CD4-positive, alpha-beta T cell treated with Interleukin-12 subunit alpha and Interleukin-12 subunit beta, for 1 hour (primary cell): Measurements from ENCODE around the gene CDC42EP4.

ENCODE experiments used
- DNase-seq: peaks from one replicate; pipeline ENCODE4 v3.0.0-alpha.2; 2020

Gene CDC42EP4, protein sequence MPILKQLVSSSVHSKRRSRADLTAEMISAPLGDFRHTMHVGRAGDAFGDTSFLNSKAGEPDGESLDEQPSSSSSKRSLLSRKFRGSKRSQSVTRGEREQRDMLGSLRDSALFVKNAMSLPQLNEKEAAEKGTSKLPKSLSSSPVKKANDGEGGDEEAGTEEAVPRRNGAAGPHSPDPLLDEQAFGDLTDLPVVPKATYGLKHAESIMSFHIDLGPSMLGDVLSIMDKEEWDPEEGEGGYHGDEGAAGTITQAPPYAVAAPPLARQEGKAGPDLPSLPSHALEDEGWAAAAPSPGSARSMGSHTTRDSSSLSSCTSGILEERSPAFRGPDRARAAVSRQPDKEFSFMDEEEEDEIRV

DNA sequence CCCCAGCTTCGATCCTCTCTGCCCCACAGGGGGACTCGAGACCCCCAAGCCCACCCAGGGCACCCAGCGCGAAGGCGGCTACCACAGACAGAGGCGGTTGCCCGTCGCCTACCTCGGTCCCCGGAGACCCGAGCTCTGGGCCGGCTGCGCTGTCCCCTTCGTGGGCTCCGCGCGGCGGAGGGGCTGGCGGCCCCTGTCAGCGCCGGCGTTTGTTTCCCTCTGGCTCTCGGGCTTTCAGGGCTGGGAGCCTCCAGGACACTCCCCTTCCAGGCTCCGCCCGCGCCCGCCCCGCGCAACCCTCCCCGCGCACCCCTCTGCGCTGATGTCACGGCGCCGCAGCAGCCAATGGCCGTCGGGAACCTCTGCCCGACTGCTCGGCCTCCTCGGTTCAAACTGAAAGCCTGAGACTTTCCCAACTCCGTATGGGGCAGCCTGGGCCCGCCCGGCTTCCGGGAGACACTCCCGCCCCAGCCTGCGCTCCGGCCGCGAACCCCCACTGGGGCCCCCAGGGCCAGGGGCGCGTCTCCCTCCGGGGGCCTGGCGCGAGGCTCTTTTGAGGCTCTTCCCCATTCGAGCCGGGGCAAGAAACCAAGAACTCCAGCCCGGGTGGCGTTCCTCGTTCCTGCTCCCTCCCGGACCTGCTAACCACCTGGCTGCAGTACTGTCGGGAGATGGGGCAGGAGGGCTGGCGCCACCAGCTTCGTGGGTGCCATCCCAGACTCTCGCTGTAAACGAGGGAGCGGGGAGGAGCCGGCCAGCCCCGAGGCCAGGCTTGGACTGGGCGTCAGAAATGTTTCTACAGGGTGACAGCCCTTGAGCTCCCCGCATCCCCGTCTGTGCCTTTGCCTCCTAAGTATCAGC lies at the start of gene CDC42EP4:
Gene CDC42EP4 (minus strand): TSS at position 221 of the 861 bp plus-strand sequence. CDS start 25,501 bp downstream, outside the sequence.
- peak; percentile 86 for DNase-seq

DNA sequence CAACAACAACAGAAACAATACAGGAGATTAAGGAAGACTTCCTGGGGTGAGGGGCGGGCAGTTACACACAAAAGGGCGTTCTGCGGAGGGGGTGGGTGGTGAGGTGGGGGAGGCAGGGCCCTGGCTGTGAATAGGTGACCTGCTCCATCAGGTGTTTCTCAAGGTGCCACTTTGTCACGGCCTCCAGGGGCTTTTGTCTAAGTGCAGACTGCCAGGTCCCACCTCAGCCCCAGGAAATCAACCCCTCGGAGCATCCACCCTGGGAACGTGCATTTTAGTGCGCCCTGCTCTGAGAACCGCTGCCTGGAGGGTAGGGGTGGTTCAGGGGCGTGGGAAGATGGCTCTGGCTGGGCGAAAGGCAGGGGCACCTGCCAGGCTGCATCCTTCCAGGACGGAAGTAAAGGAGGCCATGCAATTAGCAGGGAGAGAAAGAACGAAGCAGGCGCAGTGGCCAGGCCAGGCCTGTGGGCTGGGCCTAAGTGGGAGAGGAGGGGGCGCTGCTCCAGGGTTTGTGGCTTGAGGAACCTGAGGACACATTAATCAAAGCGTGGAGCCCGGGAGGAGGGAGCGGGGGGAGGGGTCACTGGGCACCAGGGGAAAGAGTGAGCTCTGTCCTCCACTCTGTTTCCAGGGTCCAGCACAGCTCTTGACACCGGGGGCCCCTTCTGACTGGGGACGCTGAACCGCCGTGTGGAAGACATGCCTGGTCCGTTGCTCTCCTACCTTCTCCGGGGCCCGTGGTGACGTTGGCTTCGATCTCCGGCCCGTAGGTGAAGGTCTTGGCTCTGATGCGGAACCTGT lies 49.4 kb upstream of the CDC42EP4 start:
- no peak for DNase-seq

DNA sequence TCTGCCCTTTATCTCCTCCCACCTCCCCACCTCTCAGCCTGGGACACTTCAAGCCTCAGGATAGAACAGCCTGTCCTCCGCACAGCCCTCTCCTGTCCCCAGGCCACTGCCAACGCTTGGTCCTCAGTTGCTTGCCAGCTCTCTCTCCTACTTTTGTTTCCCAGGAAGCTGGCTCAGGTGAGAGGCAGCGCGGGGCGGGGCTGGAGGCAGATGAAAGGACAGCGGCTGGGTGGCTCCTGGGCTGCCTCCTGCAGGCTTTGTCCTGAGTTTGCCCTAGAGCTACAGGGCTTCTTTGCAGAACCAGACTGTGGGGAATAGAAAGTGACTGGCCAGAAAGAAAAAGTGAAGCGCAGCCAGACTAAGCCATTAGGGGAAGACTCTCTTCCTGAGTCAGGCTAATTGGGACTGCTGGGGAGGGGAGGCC lies 48.2 kb upstream of the CDC42EP4 start:
- DNase-seq = no peak

DNA sequence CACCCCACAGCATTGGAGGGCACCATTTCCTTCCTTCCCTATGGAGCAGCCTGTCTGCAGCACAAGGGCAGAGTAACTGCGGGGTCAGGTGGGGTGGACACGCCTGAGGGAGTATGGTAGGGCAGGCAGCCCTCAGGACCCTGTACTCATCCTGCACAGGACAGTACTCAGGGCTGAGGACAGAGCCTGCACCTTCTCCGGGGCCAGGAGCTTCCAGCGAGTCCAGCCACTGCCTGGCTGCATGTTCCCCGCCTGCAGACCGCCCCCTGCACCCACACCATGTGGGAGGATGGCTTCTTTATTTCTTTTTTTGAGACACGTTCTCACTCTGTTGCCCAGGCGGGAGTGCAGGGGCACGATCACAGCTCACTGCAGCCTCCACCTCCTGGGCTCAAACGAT lies 47.6 kb upstream of the CDC42EP4 start:
- no peak for DNase-seq

DNA sequence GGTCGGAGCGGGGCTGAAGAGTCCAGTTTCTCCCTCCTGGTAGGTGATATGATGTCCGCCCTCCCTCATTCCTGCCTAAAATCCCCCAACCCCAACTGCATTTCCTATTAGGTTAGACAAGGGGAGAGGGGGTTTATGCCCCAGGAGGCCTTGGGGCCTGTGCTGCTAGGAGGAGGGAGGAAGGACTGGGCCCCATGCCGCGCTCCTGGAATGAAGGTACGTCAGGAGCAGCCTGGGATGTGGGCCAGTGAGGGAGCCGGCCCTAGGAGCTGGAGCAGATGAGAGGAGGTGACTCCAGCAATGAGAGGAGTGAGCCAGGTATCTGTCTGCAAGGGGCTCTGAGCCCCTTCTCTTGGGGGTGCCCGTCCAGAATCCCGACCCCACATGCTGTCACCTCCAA lies 46.9 kb upstream of the CDC42EP4 start:
- DNase-seq = no peak

DNA sequence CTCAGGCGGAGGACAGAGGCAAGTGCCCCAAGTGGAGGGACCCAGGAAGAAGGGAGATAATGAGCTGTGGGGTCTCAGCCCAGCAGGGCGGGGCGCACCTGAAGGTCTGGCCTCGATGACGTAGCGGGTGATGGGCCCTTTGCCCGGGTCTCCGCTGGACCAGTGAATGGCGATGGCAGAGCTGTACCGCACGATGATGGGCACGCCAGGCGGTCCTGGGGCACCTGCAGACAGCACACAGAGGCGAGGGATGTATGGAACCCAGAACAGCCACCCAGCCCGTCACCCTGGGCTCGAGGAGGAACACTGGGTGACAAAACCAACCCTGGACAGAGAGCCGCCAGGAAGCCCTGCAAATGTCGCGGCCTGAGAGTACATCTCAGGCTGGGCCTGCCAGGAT lies 46.2 kb upstream of the CDC42EP4 start:
- DNase-seq = no peak

DNA sequence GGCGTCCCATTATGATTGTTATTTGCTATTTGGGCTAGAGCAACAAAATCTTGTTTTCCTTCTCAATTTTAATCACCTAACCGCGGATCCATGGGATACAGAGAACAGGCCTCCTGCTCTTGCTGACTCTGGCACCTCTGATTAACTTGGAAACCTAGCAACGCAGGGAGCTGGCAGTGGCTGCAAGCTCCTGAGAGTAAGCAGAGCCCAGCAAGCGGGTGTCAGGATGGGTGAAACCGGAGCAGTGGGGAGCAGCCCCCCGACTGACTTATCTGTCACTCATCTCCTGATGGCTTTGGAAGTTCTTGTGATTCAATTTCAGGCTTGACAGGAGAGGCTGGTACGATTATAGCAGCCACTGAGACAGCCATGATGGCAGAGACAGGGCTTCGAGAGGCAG lies 45.5 kb upstream of the CDC42EP4 start:
- no peak for DNase-seq

DNA sequence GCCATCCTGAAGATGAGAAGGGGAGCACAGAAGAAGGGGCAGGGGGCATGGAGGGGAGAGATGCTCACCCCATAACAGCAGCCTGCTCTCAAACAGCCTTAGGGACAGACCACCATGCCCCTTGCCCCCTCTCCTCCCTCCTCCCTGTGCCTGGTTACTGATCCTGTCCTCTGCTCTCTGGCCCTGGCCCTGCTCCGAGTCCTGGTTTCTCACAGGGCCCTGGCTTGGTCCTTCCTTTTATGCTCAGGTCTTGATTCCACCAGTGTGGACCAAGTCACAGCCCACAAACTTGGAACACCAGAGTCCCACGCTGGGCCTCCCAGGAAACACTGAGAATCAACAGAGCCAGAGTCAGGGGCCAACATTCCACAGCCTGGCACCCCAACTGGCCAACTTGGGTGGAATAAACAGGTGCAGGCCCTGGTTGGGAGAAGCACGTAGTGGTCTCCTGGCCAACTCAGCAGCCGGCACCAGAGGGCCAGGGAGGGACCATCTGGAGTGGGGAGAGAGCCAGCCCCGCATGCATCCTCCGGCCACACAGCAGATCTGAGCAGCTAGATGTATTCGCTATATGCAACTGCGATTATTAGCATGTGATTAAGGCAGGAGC lies 44.9 kb upstream of the CDC42EP4 start:
- no peak for DNase-seq

DNA sequence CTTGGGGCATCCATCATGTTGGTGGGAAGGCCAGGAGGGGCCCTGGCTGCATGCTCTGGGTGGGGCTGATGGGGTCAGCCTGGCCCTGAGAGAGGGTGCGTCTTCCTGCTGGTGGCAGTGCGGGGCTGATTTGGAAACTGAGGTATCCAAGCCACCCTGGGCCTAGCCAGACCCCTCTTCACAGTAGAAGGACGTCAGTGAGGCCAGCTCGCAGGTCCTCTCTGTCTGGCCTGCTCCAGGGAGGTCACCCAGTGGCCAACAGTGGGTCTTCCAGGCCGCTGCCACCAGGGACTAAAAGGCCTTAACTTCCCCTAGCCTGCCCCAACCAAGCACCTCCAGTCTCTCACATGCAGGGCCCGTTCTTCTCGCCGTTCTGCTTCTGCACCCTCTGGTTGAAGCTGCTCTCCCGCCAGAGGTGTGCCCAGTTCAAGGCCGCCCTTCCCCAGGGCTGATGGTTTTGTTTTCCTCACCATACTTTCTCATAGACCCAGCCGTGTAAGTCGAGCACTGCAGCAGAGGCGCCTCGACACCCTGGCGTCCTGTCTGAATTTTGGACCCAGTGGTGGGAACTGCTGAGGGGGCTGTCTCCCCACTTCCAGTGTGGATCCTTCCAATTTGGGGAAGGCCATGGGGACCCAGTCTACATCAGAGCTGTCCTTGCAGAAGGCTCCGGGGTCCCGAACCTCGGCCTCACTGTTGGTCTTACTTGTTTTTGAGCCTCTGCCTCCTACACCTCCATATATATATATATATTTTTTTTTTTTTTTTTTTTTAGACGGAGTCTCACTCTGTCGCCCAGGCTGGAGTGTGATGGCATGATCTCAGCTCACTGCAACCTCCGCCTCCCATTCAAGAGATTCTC lies 42.9 kb upstream of the CDC42EP4 start:
- no peak for DNase-seq

DNA sequence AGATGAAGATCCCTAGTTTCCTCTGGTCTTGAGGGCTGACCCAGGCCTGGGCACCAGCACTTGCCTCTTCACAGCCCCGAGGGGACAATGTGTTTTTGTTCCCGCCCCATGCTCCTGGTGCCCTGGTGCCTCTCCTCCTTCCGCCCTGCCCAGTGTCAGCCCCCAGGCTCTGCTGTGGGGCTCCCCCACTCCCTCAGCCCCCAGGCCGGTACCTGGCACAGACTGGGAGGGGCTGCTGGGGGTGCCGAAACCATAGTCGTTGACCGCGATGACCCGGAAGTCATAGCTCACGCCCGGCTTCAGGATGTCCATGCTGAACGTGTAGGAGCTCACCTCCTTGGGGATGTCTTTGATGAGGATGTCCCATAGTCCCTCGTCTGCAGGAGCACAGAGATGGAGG lies 40.5 kb upstream of the CDC42EP4 start:
- no peak for DNase-seq

DNA sequence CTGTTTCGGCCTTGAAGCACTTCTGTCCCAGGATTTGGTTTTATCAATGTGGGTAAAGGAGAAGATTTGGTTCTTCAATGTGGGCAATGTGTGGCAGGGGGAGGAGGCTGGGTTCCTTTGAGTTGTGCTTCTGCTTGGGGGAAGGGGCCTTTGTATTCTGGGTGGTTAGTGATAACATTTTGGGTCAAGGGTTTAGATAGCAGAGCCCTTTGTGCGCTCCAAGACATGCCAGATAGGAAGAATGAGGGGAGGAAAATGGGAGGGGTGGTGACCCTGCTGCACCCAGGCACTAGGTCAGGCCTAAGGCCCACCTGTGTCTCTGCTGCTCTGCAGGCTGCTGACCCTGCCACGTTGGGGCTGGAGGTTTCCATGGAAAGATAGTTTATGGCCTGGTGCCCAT lies 40.0 kb upstream of the CDC42EP4 start:
- no peak for DNase-seq

DNA sequence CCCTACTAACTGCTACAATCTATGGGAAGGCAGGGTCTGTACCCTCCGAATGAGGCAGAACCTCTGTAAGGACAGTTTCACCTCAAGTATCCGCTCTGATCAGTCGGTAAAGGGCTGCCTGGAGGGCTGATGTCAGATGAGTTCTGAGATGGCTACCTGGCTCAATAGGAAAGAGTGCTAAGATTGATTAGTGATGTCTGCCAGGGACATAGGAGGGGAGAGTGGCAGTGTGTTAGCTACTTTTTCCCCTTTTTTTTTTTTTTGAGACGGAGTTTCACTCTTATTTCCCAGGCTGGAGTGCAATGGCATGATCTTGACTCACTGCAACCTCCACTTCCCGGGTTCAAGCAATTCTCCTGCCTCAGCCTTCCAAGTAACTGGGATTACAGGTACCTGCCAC lies 39.1 kb upstream of the CDC42EP4 start:
- DNase-seq = no peak

DNA sequence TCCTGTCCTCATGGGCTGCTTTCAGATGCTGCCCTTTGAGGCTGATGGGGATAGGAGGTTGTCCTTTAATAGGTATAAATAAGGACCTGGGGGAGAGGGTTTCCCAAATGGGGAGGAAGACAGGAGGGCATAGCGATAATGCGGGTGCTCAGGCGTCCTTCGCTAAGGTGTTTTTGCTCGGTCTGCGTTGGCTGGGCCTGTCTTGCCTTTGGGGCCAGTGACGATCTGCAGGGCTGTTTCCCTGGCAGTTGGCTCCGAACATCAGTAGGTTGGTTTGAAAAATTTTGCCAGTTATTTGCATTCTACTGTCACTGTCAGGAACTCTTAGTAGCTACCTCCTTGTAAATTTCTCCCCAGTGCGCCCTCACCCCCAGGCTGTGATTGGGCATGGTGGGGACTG lies 37.8 kb upstream of the CDC42EP4 start:
- no peak for DNase-seq

DNA sequence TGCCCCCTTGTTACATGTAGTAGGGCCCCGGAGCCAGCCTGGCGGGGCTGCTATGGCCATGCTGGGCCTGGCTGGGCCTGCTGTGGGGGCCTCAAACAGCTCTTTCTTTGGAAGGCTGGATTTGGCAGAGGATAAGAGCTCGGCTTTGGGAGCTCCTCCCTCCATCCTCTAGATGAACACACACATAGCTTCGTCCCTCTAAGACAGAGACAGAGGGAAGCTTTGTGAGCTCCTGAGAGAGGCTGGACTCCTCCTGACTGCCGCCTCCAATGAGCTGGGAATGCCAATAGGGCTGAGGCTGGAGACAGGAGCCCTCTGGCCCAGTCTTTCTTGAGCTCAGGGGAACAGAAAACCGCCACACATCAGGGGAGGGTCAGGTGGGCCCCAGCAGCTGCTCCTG lies 37.3 kb upstream of the CDC42EP4 start:
- DNase-seq = no peak

DNA sequence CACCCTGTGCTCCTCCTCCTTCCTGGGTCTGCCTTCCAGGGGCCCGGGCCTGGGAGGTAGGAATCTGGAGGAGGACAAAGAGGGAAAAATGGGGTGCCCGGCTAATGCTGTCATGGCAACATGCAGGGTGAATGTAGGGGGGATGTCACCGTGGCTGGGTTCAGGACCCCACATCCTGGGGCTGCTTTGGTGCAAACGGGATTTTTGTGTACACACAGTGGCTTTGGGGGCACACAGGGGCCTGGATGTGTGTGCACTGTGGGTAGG lies 37.0 kb upstream of the CDC42EP4 start:
- DNase-seq = no peak

DNA sequence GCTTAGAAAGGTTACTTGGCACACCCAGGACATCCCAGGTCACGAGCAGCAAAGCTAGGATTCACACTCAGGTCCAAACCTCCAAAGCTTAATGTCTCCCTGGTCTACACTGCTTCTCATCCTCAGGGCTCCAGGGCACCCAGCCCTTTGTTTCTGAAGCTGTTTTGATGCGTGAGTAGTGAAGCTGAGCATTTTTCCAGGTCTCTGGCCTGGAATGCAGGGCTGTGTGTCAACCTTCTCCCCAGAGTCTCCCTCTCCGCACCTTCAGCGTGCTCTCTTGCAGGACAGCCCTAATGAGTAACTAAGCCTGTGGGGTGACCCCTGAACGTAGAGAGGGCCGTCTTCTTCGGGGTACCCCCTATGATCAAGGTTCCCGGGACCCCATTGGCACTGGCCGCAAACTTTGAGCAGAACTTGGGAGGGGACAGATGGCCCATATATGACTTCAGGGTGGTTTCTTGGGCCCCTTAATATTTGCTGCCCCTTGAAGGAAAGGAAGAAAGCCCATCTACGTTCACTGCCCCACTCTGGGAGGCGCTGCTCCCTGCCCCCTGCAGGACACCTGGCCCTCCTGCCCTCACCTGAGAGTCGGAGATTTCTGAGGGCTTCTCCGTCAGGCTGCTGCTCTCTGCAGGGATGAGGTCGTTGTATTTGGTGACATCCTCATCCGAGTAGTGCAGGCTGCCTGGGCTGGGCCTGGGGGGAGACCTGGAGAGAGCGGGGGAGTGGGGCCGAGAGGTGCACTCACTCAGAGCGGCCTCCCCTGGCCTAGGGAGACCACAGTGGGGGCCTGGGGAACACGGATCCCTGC lies 36.4 kb upstream of the CDC42EP4 start:
- no peak for DNase-seq

DNA sequence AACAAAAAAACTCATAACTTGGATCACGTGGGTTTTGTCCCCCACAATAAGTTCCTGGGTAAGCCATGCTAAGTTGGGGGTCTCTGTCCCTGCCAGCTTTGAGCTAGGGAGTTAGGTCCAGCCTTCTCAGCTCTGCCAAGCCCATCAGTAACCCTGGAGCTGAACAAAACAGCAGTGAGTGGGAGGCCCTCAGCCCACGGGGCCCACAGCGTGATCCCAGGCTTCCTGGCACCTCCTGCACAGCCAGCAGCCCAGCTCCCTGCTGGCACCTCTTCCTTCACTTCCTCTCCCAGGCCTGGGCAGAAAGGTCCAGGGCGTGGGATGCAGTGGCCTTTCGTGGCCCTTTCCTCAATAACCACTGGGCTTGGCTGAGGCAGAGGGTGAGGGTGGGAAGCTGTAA lies 35.5 kb upstream of the CDC42EP4 start:
- DNase-seq = no peak

DNA sequence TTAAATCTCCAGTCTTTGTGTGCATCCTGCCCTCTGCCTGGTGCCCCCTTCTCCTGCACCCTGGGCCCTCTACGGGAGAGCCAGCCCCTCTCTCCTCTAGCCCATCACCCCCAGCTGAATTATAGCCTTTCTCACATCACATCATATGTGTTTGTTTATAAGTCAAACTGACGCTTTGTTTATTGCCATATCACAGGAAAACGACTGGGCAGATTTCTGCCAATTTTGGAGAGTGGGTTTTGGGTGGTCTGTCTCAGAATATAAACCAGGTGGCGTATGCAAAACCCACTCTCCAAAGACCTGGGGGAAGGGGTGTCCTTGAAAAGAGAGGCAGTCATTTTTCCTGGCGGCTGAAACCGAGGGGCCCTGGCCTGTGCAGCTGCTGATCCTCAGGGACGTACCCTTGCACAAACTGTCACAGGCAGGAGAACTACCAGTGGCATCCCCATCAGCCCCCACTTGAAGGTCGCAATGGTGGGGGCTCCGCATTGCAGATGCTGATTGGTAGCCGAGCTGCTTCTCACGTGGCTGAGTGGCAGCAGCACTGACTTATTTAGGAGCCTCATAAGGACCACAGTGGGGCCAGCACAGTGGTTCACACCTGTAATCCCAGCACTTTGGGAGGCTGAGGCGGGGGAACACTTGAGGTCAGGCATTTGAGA lies 34.8 kb upstream of the CDC42EP4 start:
- no peak for DNase-seq

DNA sequence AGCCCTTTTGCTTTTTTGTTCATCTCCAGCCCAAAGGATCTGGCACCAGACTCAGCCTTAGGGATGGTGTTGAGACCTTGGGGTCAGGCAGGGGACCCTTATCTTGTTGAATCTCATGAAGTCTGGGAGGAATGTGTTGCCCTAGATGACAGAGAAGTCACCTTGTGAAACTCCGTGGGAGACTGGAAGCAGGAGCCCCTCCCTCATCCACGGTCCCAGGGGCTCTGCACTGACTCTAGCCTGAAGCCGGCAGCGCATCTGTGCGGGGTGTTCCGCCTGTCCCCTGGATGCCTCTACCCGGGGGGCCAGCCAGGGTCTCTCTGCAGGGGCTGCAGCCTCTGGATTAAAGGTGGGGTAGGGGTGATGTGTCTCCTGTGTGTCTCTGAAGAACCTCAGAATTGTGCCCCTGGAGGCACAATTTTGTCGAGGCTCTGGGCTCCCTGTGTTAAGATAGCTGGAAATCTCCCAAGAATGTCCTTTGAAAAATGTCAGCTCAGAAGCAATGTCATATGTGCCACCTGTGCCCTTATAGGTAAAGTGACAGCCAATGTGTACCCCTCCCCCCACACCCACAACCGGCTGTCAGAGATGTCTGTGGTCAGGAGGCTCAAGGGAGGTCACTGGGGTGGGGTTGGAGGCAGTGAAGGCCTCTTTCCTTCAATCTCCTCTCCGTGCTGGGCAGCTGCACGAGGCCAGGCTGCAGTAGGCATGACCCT lies 32.1 kb upstream of the CDC42EP4 start:
- DNase-seq = no peak

DNA sequence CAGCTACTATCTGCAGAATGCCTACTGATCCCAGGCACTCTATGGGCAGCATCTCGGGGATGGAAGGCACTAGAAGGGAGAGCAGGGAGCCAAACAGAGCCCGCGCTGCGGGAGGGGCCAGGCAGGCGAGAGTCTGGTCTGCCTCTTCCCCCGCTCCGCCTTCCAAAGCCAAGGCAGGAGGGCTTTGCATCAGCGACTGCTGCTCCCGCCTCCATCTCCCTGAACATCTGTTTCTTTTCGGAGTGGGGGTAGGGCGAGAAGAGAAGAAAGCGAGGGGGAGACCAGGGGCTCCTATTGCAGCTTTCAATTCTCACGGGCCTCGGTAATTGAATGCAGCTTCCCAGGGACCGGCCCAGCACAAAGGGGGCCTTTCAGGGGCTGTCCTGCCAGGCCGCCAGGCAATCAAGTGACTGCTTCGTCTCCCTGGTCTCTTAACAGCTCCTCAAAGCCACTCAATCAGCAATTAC lies 31.4 kb upstream of the CDC42EP4 start:
- no peak for DNase-seq
